HG03064 (cell line): Measurements from ENCODE around the gene UBR4.
"Not testable (repeated sequence)": the region's sequence is repeated elsewhere in the genome, so short reads cannot be mapped to it uniquely, and the experiment has no call there.

ENCODE experiments used
- ATAC-seq: cut with Tn5 transposase; IDR thresholded peaks from one replicate; pipeline ENCODE4 v1.9.1; 2021; ENCODE audit warnings: low read depth; ENCODE audit not compliant: unreplicated experiment

UBR4 gene

GRCh38 chr1:19191811-19192210 lies 18.3 kb downstream of the UBR4 start:
- no peak for ATAC-seq

DNA sequence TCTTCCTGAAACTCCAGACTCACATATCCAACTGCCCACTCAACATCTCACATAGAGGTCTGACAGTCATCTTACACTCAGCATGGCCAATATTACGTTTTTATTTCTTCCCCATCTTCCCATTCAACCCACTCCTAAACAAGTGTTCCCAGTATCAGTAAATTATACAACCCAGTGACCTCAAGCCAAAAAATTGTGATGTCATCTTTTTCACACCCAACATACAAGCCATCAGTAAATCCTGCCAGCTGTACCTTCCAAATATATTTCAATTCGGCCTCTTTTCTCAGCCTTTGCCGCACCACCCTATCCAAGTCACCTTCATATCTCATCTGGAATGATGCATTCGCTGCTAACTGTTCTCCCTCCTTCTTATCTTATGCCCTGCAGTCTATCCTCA lies 19.6 kb downstream of the UBR4 start:
- ATAC-seq, result no peak

DNA sequence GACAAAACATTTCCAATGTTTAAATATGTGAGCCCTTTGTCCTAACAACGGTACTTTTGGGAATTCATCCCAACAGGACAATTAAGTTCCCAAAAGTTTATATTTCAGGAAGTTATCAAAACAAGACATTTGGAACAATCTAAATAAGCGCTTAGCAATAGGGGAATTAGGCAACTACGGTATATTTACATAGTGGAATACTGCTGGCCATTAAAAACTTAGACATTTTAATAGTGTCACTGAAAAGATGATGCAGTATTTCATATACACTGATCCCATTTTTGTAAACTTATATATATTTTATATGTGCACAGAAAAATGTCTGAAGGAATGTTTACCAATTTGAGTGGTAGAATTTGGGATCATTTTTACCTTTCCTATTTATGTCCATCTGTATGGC lies 20.8 kb downstream of the UBR4 start:
- no peak for ATAC-seq

- no peak for ATAC-seq
Observed at GRCh38 chr1:19187852-19188251, 22.2 kb downstream of the UBR4 start.

- no peak for ATAC-seq
Observed at GRCh38 chr1:19186001-19186400, 24.1 kb downstream of the UBR4 start.

DNA sequence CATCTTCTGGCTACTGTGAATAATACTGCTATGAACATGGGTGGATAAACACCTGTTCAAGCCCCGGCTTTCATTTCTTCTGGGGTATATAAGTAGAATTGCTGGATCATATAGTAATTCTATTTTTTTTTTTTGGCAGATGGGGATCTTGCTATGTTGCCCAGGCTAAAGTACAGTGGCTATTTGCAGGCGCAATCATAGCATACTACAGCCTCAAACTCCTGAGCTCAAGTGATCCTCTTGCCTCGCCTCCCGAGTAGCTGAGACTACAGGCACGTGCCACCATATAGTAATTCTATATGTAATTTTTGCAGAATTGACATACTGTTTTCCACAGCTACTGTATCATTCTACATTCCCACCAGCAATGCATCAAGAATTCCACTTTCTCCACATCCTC lies 27.8 kb downstream of the UBR4 start:
- no peak for ATAC-seq

GRCh38 chr1:19180265-19180657 lies 29.8 kb downstream of the UBR4 start:
- ATAC-seq, result not testable (repeated sequence)

DNA sequence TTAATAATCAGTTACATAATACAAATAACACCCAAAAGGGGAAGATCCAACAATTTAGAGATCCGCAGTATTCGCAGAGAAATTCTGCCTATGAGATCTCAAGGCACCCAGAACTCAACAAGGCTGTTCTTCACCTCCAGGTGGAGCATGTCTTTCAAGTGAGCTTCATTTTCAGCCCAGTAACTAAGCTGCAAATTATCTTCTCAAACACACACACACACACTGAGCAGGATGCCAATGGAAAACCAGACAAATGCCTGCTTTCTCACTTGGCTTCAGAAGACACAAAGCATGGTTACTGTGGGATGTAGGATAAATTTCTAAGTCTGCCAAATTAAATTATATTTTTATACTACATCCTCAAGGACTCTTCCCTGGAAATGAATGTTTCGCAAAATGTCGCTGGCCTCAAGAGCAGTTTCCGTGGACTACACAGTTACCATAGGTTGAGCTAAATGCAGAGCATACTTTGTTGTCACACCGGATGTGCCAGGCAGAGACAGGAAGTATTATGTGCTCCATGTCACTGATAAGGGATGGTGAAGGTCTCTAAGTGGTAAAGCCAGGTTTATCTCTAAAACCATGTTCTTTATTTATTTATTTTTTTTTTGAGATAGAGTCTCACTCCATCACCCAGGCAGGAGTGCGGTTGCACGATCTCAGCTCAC lies 30.3 kb downstream of the UBR4 start:
- ATAC-seq, result no peak

GRCh38 chr1:19178734-19179398 lies 31.2 kb downstream of the UBR4 start:
- ATAC-seq, result no peak

- no peak for ATAC-seq
Observed at GRCh38 chr1:19177811-19178210, 32.3 kb downstream of the UBR4 start.

- peak; percentile 80 for ATAC-seq
Observed at GRCh38 chr1:19169642-19170041, 40.4 kb downstream of the UBR4 start.

- no peak for ATAC-seq
Observed at GRCh38 chr1:19167140-19167539, 42.9 kb downstream of the UBR4 start.

DNA sequence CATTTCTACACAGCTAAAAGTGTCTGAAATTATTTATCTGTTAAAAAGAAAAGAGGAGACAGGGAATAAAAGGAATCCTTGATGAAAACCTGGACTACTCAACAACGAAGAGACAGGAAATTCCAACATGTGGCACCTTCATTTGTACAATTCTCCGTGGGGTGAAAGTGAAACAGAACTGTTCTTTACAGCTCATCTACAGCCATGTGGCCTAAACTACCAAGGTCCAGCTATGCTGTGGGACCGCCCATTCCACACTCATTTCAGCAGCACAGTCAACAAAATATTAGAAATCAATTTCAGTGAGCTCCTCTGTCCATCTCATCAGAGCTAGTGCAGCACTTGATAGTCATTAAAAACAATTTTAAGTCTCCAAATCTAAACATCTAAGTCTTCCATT lies 44.0 kb downstream of the UBR4 start:
- no peak for ATAC-seq

- no peak for ATAC-seq
Observed at GRCh38 chr1:19165501-19165900, 44.6 kb downstream of the UBR4 start.

DNA sequence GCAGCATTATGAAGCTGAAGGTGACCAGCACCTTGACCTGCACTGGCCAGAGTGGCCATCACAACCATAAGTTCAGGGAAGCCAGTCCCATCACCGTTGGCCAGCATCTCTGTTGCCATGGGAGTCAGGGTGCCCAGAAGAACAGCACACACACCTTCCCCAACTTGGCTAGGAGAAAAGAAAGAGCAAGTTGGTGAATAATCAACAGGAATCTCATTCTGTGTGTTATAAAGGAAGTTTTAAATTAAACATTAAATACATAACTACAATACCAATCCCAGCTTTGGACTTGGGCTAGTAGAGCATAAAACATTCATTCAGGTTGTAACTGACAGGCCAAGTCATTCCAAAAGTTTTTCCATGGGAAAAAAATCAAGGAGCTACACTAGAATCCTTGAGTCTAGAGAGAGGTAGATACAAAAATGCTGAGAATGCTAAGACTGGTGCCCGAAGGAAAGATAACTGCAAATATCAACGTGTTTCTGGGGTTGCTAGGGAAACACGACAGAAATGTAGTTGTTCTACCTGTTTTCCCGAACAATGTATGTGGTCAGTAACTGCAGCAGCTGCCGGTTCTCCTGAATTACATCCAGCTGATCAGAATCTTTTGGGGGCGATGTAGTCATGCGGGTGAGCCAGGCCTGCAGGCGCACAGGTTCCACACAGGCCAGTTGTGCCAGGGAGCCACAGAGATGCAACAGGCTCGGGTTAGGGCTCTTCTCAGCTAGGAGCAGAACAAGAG lies 45.6 kb downstream of the UBR4 start:
- ATAC-seq, result no peak

GRCh38 chr1:19163261-19163660 lies 46.8 kb downstream of the UBR4 start:
- no peak for ATAC-seq

DNA sequence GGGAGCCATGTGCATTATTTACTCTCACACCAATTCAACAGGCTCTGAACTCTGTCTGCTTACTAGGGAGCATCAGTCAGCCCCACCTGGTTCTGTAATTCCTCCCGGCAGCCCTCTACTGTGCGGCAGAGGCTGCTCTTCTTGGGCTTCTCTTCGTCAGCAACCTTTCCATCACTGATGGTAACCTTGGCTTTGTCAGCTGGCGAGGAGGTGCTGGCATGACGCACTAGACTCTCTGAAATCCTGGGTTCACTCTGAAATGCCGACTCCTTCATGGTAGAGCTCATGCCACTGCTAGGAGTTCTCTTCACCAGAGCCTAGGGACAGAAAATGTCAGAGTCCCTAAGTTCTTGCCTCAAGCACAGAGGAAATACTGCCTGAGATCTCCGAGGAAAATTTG lies 49.2 kb downstream of the UBR4 start:
- ATAC-seq, result no peak

DNA sequence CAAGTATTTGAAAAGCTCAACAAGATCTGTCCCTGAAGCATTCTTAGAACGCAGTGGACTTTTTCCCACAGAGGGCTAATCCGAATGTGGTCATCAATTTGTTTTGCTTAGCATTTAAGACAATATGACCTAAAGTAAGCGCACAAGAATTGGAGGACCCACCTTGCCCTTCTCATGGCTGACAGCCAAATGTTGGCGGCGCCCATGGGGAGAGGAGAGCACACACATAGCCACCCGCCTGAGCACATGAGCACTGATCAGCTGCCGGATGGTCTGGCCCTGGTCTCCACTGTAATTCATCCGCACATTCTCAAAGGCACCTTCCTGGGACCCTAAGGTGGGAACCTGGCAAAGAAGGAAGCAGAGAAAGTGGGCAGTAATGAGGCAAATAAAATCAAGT lies 52.4 kb downstream of the UBR4 start:
- no peak for ATAC-seq

DNA sequence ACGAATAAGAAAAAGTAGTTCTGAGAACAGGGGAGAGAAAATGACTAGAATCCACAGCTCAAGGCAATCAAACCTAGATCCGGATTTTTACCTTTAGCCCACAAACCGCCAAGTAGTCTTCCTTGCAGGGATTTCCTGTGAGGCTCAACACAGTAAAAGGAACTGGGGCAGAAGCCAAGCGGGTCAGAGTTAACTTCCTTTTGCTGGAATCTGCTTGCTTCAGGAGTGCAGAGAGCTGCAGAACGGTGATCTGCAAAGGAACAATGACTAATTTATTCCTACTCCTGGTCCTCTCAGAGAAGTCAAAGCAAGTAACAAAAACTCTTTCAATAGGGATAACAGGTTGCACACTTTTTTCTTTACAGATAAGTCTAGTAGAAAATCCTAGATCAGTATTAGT lies 53.4 kb downstream of the UBR4 start:
- no peak for ATAC-seq

- ATAC-seq, result no peak
Observed at GRCh38 chr1:19154876-19155275, 55.2 kb downstream of the UBR4 start.

DNA sequence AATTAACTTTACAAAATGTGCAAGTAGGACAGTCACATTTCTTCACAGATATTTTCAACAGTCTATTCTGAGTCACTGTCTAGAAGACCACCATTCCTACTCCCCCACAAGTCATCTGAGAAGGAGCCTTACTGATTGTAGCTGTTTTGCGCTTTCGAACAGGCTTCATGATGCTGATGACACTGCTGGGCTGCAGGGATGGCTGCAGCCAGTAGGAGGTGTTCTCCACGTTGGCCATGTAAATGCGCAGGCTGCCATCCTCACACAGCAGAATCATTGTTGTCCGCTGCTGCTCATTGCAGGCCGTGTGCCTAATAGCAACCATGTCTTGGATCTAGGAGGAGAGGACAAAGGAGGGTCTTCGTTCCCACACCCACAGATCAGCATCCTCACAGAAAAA lies 56.9 kb downstream of the UBR4 start:
- no peak for ATAC-seq

GRCh38 chr1:19151537-19151936 lies 58.5 kb downstream of the UBR4 start:
- no peak for ATAC-seq
